Esophagus muscularis mucosa (tissue), 4 donors: ENCODE measurements around the gene AUP1. TPM values are rescaled to one million over a fixed set of nuclear protein-coding genes. Genes with fewer than 3 reads are reported as not detected.
"Not testable (repeated sequence)": the region's sequence is repeated elsewhere in the genome, so short reads cannot be mapped to it uniquely, and the experiment has no call there.

ENCODE experiments used
- DNase-seq: peaks from one replicate; pipeline ENCODE4 v3.0.0-alpha.2; 2017; ENCODE audit errors: extremely low spot score
- H3K27ac ChIP-seq, 4 donors: fragments of 200-600 bp; sonication (generic); replicated peaks in 1 of 4; 1 replicate in 3 of 4; 2 replicates in 1 of 4; pipeline ENCODE4 v1.5.1; 2016 to 2019; ENCODE audit warnings: mild to moderate bottlenecking in 1 of 4
- H3K27me3 ChIP-seq, 4 donors: fragments of 200-600 bp; sonication (generic); one replicate each; pipeline versions ENCODE4 v1.5.1 to v1.6.0; 2016 to 2019
- H3K36me3 ChIP-seq, 4 donors: fragments of 200-600 bp; sonication (generic); one replicate each; pipeline ENCODE4 v1.5.1; 2016 to 2019
- H3K4me1 ChIP-seq, 4 donors: fragments of 200-600 bp; sonication (generic); one replicate each; pipeline ENCODE4 v1.5.1; 2016 to 2019
- H3K4me3 ChIP-seq, 4 donors: fragments of 200-600 bp; sonication (generic); 1 replicate in 2 of 4; 2 replicates in 2 of 4; pipeline ENCODE4 v1.5.1; 2016 to 2019; ENCODE audit warnings: mild to moderate bottlenecking in 4 of 4, moderate library complexity in 1 of 4
- H3K9me3 ChIP-seq, 4 donors: fragments of 200-600 bp; sonication (generic); 1 replicate in 3 of 4; 2 replicates in 1 of 4; pipeline ENCODE4 v1.5.1; 2016 to 2019
- CTCF ChIP-seq, 3 experiments: fragments of 200-600 bp in 2 of 3; fragments of 450-650 bp in 1 of 3; sonication (generic) in 2 of 3; IDR thresholded peaks; one replicate each; pipeline ENCODE4 v1.5.1; 2017 to 2019; ENCODE audit warnings: antibody characterized with exemption in 3 of 3, mild to moderate bottlenecking in 2 of 3, moderate library complexity in 1 of 3
- EP300 ChIP-seq: sonication (generic); formaldehyde crosslinking; IDR thresholded peaks from one replicate; pipeline ENCODE4 v1.6.1; 2017; ENCODE audit warnings: antibody characterized with exemption
- POLR2A ChIP-seq: fragments of 450-650 bp; IDR thresholded peaks from one replicate; pipeline ENCODE4 v1.6.1; 2017; ENCODE audit warnings: antibody characterized with exemption, moderate library complexity, mild to moderate bottlenecking, low read depth
- POLR2AphosphoS5 ChIP-seq, 2 donors: sonication (generic); formaldehyde crosslinking; IDR thresholded peaks; one replicate each; pipeline ENCODE4 v1.6.1; 2017; ENCODE audit warnings: antibody characterized with exemption in 2 of 2
- WGBS: methylation state at CpG from one replicate; pipeline ENCODE4 v1.1.5; 2018; 5-methylcytosine and 5-hydroxymethylcytosine counted together
- intact Hi-C: fragments of 100-400 bp; cut with DNase I; formaldehyde crosslinking; loops from one replicate; pipeline ENCODE4 v1.15.1; 2023
- total RNA-seq, 4 donors: library from RNA; depleted of rRNA; stranded (reverse); fragments of >200 nt; gene quantifications; one replicate each; pipeline versions ENCODE4 v1.1.0 to v1.2.1, GENCODE V29; 2016

AUP1 gene
- total RNA-seq, 4 donors from 2014 or later = 83.6 to 95.1 (median 89.6) TPM

GRCh38 chr2:74564222-74564621 lies 34.7 kb upstream of the AUP1 start:
- DNase-seq = no peak
- TF ChIP-seq POLR2A (no peak), POLR2AphosphoS5 (IDR thresholded peaks at IDR 0.05) (no peak), CTCF (IDR thresholded peaks at IDR 0.05) (no peak), EP300 (no peak)
- Histone ChIP-seq H3K4me1 (no peaks in the 10 kb centered on the region), H3K27me3 (peaks cover 0 to 29% (median 0%) of the 10 kb centered on the region in 4 donors), H3K4me3 (no peak overlapping the region), H3K36me3 (no peaks in the 10 kb centered on the region), H3K9me3 (no peaks in the 10 kb centered on the region), H3K27ac (no peak overlapping the region)
- WGBS = 74% methylated on average over 5 of the region's 5 CpGs
- intact Hi-C loops = no loop called here

- H3K36me3 ChIP-seq = no peaks in the 10 kb centered on the region
- TF ChIP-seq POLR2AphosphoS5 (IDR thresholded peaks at IDR 0.05) = no peak
- no peak for TF ChIP-seq POLR2A
- TF ChIP-seq EP300 = no peak
- TF ChIP-seq CTCF (IDR thresholded peaks at IDR 0.05) = no peak
- H3K4me3 ChIP-seq = no peak overlapping the region
- H3K9me3 ChIP-seq = no peaks in the 10 kb centered on the region
- H3K27ac ChIP-seq = no peak overlapping the region
- intact Hi-C loops = no loop called here
- H3K4me1 ChIP-seq = no peaks in the 10 kb centered on the region
- no peak for DNase-seq
- H3K27me3 ChIP-seq = peaks cover 0 to 29% (median 0%) of the 10 kb centered on the region in 4 donors
- 83% methylated on average over 6 of the region's 7 CpGs for WGBS
Observed at GRCh38 chr2:74562126-74562775, 32.7 kb upstream of the AUP1 start.

GRCh38 chr2:74561022-74561421 lies 31.5 kb upstream of the AUP1 start:
- H3K27ac ChIP-seq, H3K36me3 ChIP-seq, H3K9me3 ChIP-seq, DNase-seq, H3K4me1 ChIP-seq, H3K4me3 ChIP-seq, intact Hi-C loops: not testable (repeated sequence)
- H3K27me3 ChIP-seq = peaks cover 0 to 29% (median 0%) of the 10 kb centered on the region in 4 donors
- WGBS = 94% methylated on average over 1 of the region's 1 CpG

GRCh38 chr2:74560591-74560990 lies 31.1 kb upstream of the AUP1 start:
- peaks cover 0 to 11% (median 7%) of the 10 kb centered on the region in 4 donors for H3K36me3 ChIP-seq
- H3K4me3 ChIP-seq = no peak overlapping the region
- H3K4me1 ChIP-seq = peaks cover 3 to 4% (median 4%) of the 10 kb centered on the region in 4 donors
- H3K27me3 ChIP-seq = peaks cover 0 to 29% (median 0%) of the 10 kb centered on the region in 4 donors
- DNase-seq = no peak
- H3K27ac ChIP-seq = no peak overlapping the region
- no peaks in the 10 kb centered on the region for H3K9me3 ChIP-seq
- intact Hi-C loops = no loop called here
- TF ChIP-seq CTCF (IDR thresholded peaks at IDR 0.05) = no peak
- TF ChIP-seq POLR2AphosphoS5 (IDR thresholded peaks at IDR 0.05) = no peak
- TF ChIP-seq EP300 = no peak
- no peak for TF ChIP-seq POLR2A
- 73% methylated on average over 5 of the region's 6 CpGs for WGBS

- intact Hi-C loops = no loop called here
- Histone ChIP-seq H3K27ac (no peak overlapping the region), H3K4me3 (no peak overlapping the region), H3K4me1 (peaks cover 7 to 11% (median 11%) of the 10 kb centered on the region in 4 donors), H3K27me3 (peaks cover 0 to 29% (median 0%) of the 10 kb centered on the region in 4 donors), H3K36me3 (peaks cover 0 to 11% (median 7%) of the 10 kb centered on the region in 4 donors), H3K9me3 (no peaks in the 10 kb centered on the region)
- TF ChIP-seq CTCF (IDR thresholded peaks at IDR 0.05) = no peak
- no peak for TF ChIP-seq POLR2A
- no peak for TF ChIP-seq POLR2AphosphoS5 (IDR thresholded peaks at IDR 0.05)
- no peak for TF ChIP-seq EP300
- DNase-seq = no peak
- WGBS = 36% methylated on average over 5 of the region's 5 CpGs
Observed at GRCh38 chr2:74559912-74560311, 30.4 kb upstream of the AUP1 start.
